ENCODE results near the gene PYM1.

The PYM1 gene

GRCh38 chr12:55927588-55928502, at the start of gene PYM1 (continued):
- peak; percentile 78 for TF ChIP-seq SP2 (tag by site-specific recombination; IDR thresholded peaks at IDR 0.05)
- TF ChIP-seq RBAK (tag by site-specific recombination; IDR thresholded peaks at IDR 0.05) = no peak
- no peak for TF ChIP-seq ZNF292 (tag by site-specific recombination; IDR thresholded peaks at IDR 0.05; ENCODE audit: borderline replicate concordance, low read depth)
- no peak for TF ChIP-seq EGR2 (tag by site-specific recombination; IDR thresholded peaks at IDR 0.05; ENCODE audit: low read depth)
- TF ChIP-seq ZNF580 (tag by site-specific recombination; IDR thresholded peaks at IDR 0.05) = no peak
- TF ChIP-seq, protein P1, sequence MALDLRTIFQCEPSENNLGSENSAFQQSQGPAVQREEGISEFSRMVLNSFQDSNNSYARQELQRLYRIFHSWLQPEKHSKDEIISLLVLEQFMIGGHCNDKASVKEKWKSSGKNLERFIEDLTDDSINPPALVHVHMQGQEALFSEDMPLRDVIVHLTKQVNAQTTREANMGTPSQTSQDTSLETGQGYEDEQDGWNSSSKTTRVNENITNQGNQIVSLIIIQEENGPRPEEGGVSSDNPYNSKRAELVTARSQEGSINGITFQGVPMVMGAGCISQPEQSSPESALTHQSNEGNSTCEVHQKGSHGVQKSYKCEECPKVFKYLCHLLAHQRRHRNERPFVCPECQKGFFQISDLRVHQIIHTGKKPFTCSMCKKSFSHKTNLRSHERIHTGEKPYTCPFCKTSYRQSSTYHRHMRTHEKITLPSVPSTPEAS (tag by site-specific recombination; IDR thresholded peaks at IDR 0.05) = no peak
- no peak; the same call in 1 of the 2 replicates for TF ChIP-seq ZBTB7A (tag by site-specific recombination; IDR thresholded peaks at IDR 0.05; ENCODE audit: low read depth)
- no peak for TF ChIP-seq ZNF223 (tag by site-specific recombination; IDR thresholded peaks at IDR 0.05)
- TF ChIP-seq ZNF837 (tag by site-specific recombination; IDR thresholded peaks at IDR 0.05) = no peak
- TF ChIP-seq ZBTB11 (tag by site-specific recombination; conservative IDR thresholded peaks at IDR 0.05; ENCODE audit: low read depth) = peak; percentile 95
- TF ChIP-seq ZNF23 (tag by site-specific recombination; IDR thresholded peaks at IDR 0.05; ENCODE audit: borderline replicate concordance) = no peak
- no peak for TF ChIP-seq ZNF626 (tag by site-specific recombination; IDR thresholded peaks at IDR 0.05)
- TF ChIP-seq ZBTB1 (tag by site-specific recombination; IDR thresholded peaks at IDR 0.05) = no peak
- TF ChIP-seq ZSCAN30 (tag by site-specific recombination; IDR thresholded peaks at IDR 0.05) = peak; percentile 30
- no peak for TF ChIP-seq GLI2 (tag by site-specific recombination; IDR thresholded peaks at IDR 0.05; ENCODE audit: borderline replicate concordance, low read depth)
- no peak for TF ChIP-seq ZNF2 (tag by site-specific recombination; IDR thresholded peaks at IDR 0.05)
- TF ChIP-seq ZNF112 (tag by site-specific recombination; IDR thresholded peaks at IDR 0.05) = no peak
- TF ChIP-seq ZNF830 (tag by site-specific recombination; IDR thresholded peaks at IDR 0.05; ENCODE audit: low read depth) = no peak
- no peak for TF ChIP-seq ZNF311 (tag by site-specific recombination; IDR thresholded peaks at IDR 0.05; ENCODE audit: borderline replicate concordance)
- no peak for TF ChIP-seq ZNF214 (tag by site-specific recombination; IDR thresholded peaks at IDR 0.05; ENCODE audit: borderline replicate concordance)
- no peak for TF ChIP-seq MEIS1 (CRISPR knock-in tag; IDR thresholded peaks at IDR 0.05; ENCODE audit: borderline replicate concordance)
- TF ChIP-seq ZNF341 (tag by site-specific recombination; IDR thresholded peaks at IDR 0.05; ENCODE audit: low read depth) = peak; percentile 13; the same call in 1 of the 2 replicates
- TF ChIP-seq, protein P2, sequence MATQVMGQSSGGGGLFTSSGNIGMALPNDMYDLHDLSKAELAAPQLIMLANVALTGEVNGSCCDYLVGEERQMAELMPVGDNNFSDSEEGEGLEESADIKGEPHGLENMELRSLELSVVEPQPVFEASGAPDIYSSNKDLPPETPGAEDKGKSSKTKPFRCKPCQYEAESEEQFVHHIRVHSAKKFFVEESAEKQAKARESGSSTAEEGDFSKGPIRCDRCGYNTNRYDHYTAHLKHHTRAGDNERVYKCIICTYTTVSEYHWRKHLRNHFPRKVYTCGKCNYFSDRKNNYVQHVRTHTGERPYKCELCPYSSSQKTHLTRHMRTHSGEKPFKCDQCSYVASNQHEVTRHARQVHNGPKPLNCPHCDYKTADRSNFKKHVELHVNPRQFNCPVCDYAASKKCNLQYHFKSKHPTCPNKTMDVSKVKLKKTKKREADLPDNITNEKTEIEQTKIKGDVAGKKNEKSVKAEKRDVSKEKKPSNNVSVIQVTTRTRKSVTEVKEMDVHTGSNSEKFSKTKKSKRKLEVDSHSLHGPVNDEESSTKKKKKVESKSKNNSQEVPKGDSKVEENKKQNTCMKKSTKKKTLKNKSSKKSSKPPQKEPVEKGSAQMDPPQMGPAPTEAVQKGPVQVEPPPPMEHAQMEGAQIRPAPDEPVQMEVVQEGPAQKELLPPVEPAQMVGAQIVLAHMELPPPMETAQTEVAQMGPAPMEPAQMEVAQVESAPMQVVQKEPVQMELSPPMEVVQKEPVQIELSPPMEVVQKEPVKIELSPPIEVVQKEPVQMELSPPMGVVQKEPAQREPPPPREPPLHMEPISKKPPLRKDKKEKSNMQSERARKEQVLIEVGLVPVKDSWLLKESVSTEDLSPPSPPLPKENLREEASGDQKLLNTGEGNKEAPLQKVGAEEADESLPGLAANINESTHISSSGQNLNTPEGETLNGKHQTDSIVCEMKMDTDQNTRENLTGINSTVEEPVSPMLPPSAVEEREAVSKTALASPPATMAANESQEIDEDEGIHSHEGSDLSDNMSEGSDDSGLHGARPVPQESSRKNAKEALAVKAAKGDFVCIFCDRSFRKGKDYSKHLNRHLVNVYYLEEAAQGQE (tag by site-specific recombination; IDR thresholded peaks at IDR 0.05) = peak; percentile 6; the same call in 1 of the 2 replicates
- no peak for TF ChIP-seq ZNF529 (tag by site-specific recombination; IDR thresholded peaks at IDR 0.05; ENCODE audit: insufficient replicate concordance)
- TF ChIP-seq ZNF548 (tag by site-specific recombination; IDR thresholded peaks at IDR 0.05) = no peak
- TF ChIP-seq, protein P3, sequence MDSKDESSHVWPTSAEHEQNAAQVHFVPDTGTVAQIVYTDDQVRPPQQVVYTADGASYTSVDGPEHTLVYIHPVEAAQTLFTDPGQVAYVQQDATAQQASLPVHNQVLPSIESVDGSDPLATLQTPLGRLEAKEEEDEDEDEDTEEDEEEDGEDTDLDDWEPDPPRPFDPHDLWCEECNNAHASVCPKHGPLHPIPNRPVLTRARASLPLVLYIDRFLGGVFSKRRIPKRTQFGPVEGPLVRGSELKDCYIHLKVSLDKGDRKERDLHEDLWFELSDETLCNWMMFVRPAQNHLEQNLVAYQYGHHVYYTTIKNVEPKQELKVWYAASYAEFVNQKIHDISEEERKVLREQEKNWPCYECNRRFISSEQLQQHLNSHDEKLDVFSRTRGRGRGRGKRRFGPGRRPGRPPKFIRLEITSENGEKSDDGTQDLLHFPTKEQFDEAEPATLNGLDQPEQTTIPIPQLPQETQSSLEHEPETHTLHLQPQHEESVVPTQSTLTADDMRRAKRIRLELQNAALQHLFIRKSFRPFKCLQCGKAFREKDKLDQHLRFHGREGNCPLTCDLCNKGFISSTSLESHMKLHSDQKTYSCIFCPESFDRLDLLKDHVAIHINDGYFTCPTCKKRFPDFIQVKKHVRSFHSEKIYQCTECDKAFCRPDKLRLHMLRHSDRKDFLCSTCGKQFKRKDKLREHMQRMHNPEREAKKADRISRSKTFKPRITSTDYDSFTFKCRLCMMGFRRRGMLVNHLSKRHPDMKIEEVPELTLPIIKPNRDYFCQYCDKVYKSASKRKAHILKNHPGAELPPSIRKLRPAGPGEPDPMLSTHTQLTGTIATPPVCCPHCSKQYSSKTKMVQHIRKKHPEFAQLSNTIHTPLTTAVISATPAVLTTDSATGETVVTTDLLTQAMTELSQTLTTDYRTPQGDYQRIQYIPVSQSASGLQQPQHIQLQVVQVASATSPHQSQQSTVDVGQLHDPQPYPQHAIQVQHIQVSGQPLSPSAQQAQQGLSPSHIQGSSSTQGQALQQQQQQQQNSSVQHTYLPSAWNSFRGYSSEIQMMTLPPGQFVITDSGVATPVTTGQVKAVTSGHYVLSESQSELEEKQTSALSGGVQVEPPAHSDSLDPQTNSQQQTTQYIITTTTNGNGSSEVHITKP (tag by site-specific recombination; IDR thresholded peaks at IDR 0.05) = peak; percentile 80
